H1 (cell line): ENCODE results near the gene MAPRE3. TPM values are rescaled to one million over a fixed set of nuclear protein-coding genes. Genes with fewer than 3 reads are reported as not detected.

ENCODE experiments used
- CBX8 ChIP-seq: fragments of 300-800, 300-1000 bp; sonication (generic); IDR thresholded peaks from 2 replicates; pipeline ENCODE4 v1.7.1; 2016; ENCODE audit warnings: low read depth, low read length, borderline replicate concordance
- KDM4A ChIP-seq: IDR thresholded peaks from one replicate; pipeline ENCODE4 v1.7.1; 2012; ENCODE audit warnings: low read depth, mild to moderate bottlenecking, moderate library complexity, low read length, inconsistent platforms; ENCODE audit not compliant: severe bottlenecking
- RFX5 ChIP-seq: IDR thresholded peaks from 2 replicates; pipeline ENCODE4 v1.6.1; 2011; ENCODE audit warnings: low read depth, low read length, improper control_type of control experiment, borderline replicate concordance
- SP2 ChIP-seq: IDR thresholded peaks from 2 replicates; pipeline ENCODE4 v1.6.1; 2012; ENCODE audit warnings: mild to moderate bottlenecking, low read length, inconsistent platforms
- polyA plus RNA-seq, 7 experiments: library from polyadenylated mRNA; depleted of rRNA in 3 of 7; stranded (reverse) in 5 of 7; unstranded in 2 of 7; fragments of >200 nt in 5 of 7; fragments of 200-250 nt in 2 of 7; gene quantifications; 1 replicate in 5 of 7; 2 replicates in 1 of 7; 4 replicates in 1 of 7; pipeline versions ENCODE4 v1.2.1 to v1.2.3, GENCODE V29; 2011 to 2013; ENCODE audit warnings: missing spikeins in 2 of 7, mixed read lengths in 2 of 7
- total RNA-seq: library from RNA; stranded (reverse); fragmentation: NEBNext Ultra II Directional; extraction: Animal tissue kit (Norgen Biotek cat#: 25700); gene quantifications from 2 replicates; pipeline ENCODE4 v1.2.1, GENCODE V29; 2021

Gene MAPRE3
- total and polyA plus RNA-seq, 2 of the 8 experiments (the other 6 are each of a cell fraction or from before 2014, with no cell fraction given), result 4.9 to 6.6 TPM

- TF ChIP-seq RFX5, result no peak
- TF ChIP-seq KDM4A, result peak; percentile 91
- no peak for TF ChIP-seq SP2
- no peak for TF ChIP-seq CBX8
These were observed 79.2 kb downstream of the MAPRE3 start (continued) for GRCh38 chr2:27049422-27050280.
